ENCODE measurements around the gene TVP23A. TPM values are rescaled to one million over a fixed set of nuclear protein-coding genes. Genes with fewer than 3 reads are reported as not detected.
"Not testable (repeated sequence)": the region's sequence is repeated elsewhere in the genome, so short reads cannot be mapped to it uniquely, and the experiment has no call there.

The TVP23A gene
- polyA plus RNA-seq, 1 donor, result 3.5 TPM

GRCh38 chr16:10806698-10807097 lies 11.9 kb downstream of the TVP23A start:
- no peaks in the 10 kb centered on the region for H3K27me3 ChIP-seq (ENCODE audit: control insufficient read depth, insufficient read depth, low read length)
- no peaks in the 10 kb centered on the region for H3K4me1 ChIP-seq (ENCODE audit: control insufficient read depth, insufficient read depth, low read length)
- no peak overlapping the region for H3K4me3 ChIP-seq (ENCODE audit: low read length)
- no peaks in the 10 kb centered on the region for H3K9me3 ChIP-seq (ENCODE audit: control insufficient read depth, low read depth, low read length)
- H3K36me3 ChIP-seq (ENCODE audit: control insufficient read depth, insufficient read depth, low read length), result no peaks in the 10 kb centered on the region
- WGBS (ENCODE audit: insufficient coverage, low lambda C conversion rate), result 100% methylated on average over 3 of the region's 6 CpGs
- H3K27ac ChIP-seq (ENCODE audit: low read length), result no peak overlapping the region
- no peak for DNase-seq

- H3K36me3 ChIP-seq (ENCODE audit: control insufficient read depth, insufficient read depth, low read length), result no peaks in the 10 kb centered on the region
- H3K4me1 ChIP-seq (ENCODE audit: control insufficient read depth, insufficient read depth, low read length), result no peaks in the 10 kb centered on the region
- H3K27me3 ChIP-seq (ENCODE audit: control insufficient read depth, insufficient read depth, low read length), result no peaks in the 10 kb centered on the region
- no peak overlapping the region for H3K27ac ChIP-seq (ENCODE audit: low read length)
- WGBS (ENCODE audit: insufficient coverage, low lambda C conversion rate), result 80% methylated on average over 2 of the region's 9 CpGs
- H3K4me3 ChIP-seq (ENCODE audit: low read length), result no peak overlapping the region
- H3K9me3 ChIP-seq (ENCODE audit: control insufficient read depth, low read depth, low read length), result no peaks in the 10 kb centered on the region
- DNase-seq, result no peak
These were observed 13.3 kb downstream of the TVP23A start for GRCh38 chr16:10805334-10805733.

DNA sequence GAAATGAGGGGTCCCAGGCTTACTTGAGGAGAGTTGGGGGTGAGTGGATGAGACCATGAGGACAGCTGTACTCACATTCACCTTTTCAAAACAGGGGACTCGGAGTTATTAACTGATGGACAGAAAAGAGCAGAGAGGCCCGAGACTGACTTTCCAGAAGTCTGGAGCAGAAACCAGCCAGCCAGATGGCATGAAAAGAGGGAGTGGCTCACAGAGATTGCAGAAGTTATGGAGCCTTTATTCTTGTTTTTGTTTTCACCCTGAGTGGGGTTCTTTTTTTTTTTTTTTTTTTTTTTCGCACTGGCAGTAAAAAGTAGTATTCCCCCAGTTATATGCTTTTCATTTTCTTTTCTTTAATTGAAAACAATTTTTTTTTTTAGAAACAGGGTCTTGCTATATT lies 18.9 kb downstream of the TVP23A start:
- no peaks in the 10 kb centered on the region for H3K36me3 ChIP-seq (ENCODE audit: control insufficient read depth, insufficient read depth, low read length)
- no peak overlapping the region for H3K27ac ChIP-seq (ENCODE audit: low read length)
- H3K4me3 ChIP-seq (ENCODE audit: low read length), result no peak overlapping the region
- no CpG with 5 or more reads among the region's 3 CpGs for WGBS (ENCODE audit: insufficient coverage, low lambda C conversion rate)
- H3K4me1 ChIP-seq (ENCODE audit: control insufficient read depth, insufficient read depth, low read length), result no peaks in the 10 kb centered on the region
- no peaks in the 10 kb centered on the region for H3K27me3 ChIP-seq (ENCODE audit: control insufficient read depth, insufficient read depth, low read length)
- no peaks in the 10 kb centered on the region for H3K9me3 ChIP-seq (ENCODE audit: control insufficient read depth, low read depth, low read length)
- DNase-seq, result no peak

DNA sequence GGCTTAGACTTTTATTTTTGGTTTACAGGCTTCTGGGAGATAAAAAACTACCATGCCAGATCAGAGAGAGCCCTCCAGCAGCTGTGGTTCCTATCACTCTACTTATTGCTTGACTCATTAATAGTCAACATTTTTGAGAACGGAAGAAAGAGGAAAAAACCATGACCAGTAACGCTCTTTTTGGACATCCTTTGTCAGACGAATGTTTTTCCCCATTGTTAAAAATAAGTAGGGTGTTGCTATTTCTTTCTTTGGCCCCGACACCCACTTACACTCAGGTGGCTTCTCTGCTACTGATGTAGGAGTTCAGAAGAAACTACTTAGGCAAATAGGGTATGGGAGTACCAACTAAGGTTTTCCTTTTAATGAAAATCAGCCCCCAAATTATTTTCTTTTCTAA lies 27.5 kb downstream of the TVP23A start:
- no peak for DNase-seq
- Histone ChIP-seq H3K9me3 (ENCODE audit: control insufficient read depth, low read depth, low read length) (no peaks in the 10 kb centered on the region), H3K4me3 (ENCODE audit: low read length) (no peak overlapping the region), H3K36me3 (ENCODE audit: control insufficient read depth, insufficient read depth, low read length) (no peaks in the 10 kb centered on the region), H3K4me1 (ENCODE audit: control insufficient read depth, insufficient read depth, low read length) (no peaks in the 10 kb centered on the region), H3K27me3 (ENCODE audit: control insufficient read depth, insufficient read depth, low read length) (no peaks in the 10 kb centered on the region), H3K27ac (ENCODE audit: low read length) (no peak overlapping the region)
- no CpG with 5 or more reads among the region's 4 CpGs for WGBS (ENCODE audit: insufficient coverage, low lambda C conversion rate)

GRCh38 chr16:10788630-10789029 lies 30.0 kb downstream of the TVP23A start:
- DNase-seq; H3K9me3 ChIP-seq (ENCODE audit: control insufficient read depth, low read depth, low read length): not testable (repeated sequence)
- no CpG with 5 or more reads among the region's 4 CpGs for WGBS (ENCODE audit: insufficient coverage, low lambda C conversion rate)

GRCh38 chr16:10787304-10787703 lies 31.3 kb downstream of the TVP23A start:
- no peaks in the 10 kb centered on the region for H3K4me1 ChIP-seq (ENCODE audit: control insufficient read depth, insufficient read depth, low read length)
- H3K27me3 ChIP-seq (ENCODE audit: control insufficient read depth, insufficient read depth, low read length), result no peaks in the 10 kb centered on the region
- WGBS (ENCODE audit: insufficient coverage, low lambda C conversion rate), result no CpG with 5 or more reads among the region's 5 CpGs
- H3K27ac ChIP-seq (ENCODE audit: low read length), result no peak overlapping the region
- no peaks in the 10 kb centered on the region for H3K36me3 ChIP-seq (ENCODE audit: control insufficient read depth, insufficient read depth, low read length)
- H3K4me3 ChIP-seq (ENCODE audit: low read length), result no peak overlapping the region
- DNase-seq, result no peak
- H3K9me3 ChIP-seq (ENCODE audit: control insufficient read depth, low read depth, low read length), result no peaks in the 10 kb centered on the region

More at GRCh38 chr16:10788630-10789029, 30.0 kb downstream of the TVP23A start:
- not testable (repeated sequence) for H3K27me3 ChIP-seq (ENCODE audit: control insufficient read depth, insufficient read depth, low read length); H3K27ac ChIP-seq (ENCODE audit: low read length); H3K4me3 ChIP-seq (ENCODE audit: low read length); H3K4me1 ChIP-seq (ENCODE audit: control insufficient read depth, insufficient read depth, low read length); H3K36me3 ChIP-seq (ENCODE audit: control insufficient read depth, insufficient read depth, low read length)

GRCh38 chr16:10782628-10783027 lies 36.0 kb downstream of the TVP23A start:
- Histone ChIP-seq H3K4me1 (ENCODE audit: control insufficient read depth, insufficient read depth, low read length) (no peaks in the 10 kb centered on the region), H3K4me3 (ENCODE audit: low read length) (no peak overlapping the region), H3K27me3 (ENCODE audit: control insufficient read depth, insufficient read depth, low read length) (no peaks in the 10 kb centered on the region), H3K36me3 (ENCODE audit: control insufficient read depth, insufficient read depth, low read length) (no peaks in the 10 kb centered on the region), H3K27ac (ENCODE audit: low read length) (no peak overlapping the region), H3K9me3 (ENCODE audit: control insufficient read depth, low read depth, low read length) (no peaks in the 10 kb centered on the region)
- WGBS (ENCODE audit: insufficient coverage, low lambda C conversion rate), result no CpG with 5 or more reads among the region's 2 CpGs
- DNase-seq, result no peak

DNA sequence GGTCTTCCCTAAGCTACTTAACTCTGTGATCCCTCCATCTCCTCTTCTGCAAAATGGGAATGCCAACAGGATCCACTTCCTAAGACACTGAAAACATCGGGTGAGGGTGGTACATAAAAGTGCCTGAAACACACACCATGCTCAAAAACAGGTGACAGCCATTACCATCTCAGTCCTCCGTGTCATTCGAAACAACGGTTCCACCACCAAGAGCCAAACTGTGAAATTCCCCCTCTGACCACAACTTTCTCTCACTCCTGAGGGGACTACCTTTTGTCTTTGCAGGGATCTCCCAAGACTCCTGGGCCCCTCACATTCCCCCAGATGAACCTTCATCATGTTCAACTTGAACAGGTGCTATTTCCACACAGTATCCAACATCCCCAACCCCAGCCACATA lies 38.0 kb downstream of the TVP23A start:
- no peak overlapping the region for H3K27ac ChIP-seq (ENCODE audit: low read length)
- WGBS (ENCODE audit: insufficient coverage, low lambda C conversion rate), result no CpG with 5 or more reads among the region's 4 CpGs

GRCh38 chr16:10779908-10780307 lies 38.7 kb downstream of the TVP23A start:
- WGBS (ENCODE audit: insufficient coverage, low lambda C conversion rate), result no CpG with 5 or more reads among the region's 6 CpGs

More for the DNA sequence above, 38.0 kb downstream of the TVP23A start:
- no peaks in the 10 kb centered on the region for H3K9me3 ChIP-seq (ENCODE audit: control insufficient read depth, low read depth, low read length)
- no peaks in the 10 kb centered on the region for H3K4me1 ChIP-seq (ENCODE audit: control insufficient read depth, insufficient read depth, low read length)
- no peak for DNase-seq
- no peaks in the 10 kb centered on the region for H3K36me3 ChIP-seq (ENCODE audit: control insufficient read depth, insufficient read depth, low read length)
- no peaks in the 10 kb centered on the region for H3K27me3 ChIP-seq (ENCODE audit: control insufficient read depth, insufficient read depth, low read length)
- no peak overlapping the region for H3K4me3 ChIP-seq (ENCODE audit: low read length)

DNA sequence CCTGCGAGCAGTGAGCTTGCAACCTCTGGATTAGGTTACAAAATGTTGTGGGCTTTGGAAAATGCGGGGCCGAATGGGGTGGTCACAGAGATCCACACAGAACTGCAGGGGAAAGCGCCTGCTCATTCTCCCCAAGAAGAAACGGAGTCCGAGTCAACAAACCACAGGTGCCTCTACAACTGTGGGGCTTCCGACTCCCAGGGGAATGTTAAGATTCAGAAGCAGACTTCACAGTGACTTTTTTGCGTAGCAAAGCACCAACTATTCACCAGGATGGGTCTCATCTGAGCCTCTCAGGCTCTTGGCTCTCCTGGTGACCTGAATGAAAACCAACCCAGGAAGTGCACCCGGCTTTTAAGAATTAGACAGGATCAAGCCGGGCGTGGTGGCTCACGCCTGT lies 41.2 kb downstream of the TVP23A start:
- WGBS (ENCODE audit: insufficient coverage, low lambda C conversion rate), result 83% methylated on average over 2 of the region's 12 CpGs
- Histone ChIP-seq H3K27ac (ENCODE audit: low read length) (no peak overlapping the region), H3K36me3 (ENCODE audit: control insufficient read depth, insufficient read depth, low read length) (no peaks in the 10 kb centered on the region), H3K4me1 (ENCODE audit: control insufficient read depth, insufficient read depth, low read length) (no peaks in the 10 kb centered on the region), H3K27me3 (ENCODE audit: control insufficient read depth, insufficient read depth, low read length) (no peaks in the 10 kb centered on the region), H3K9me3 (ENCODE audit: control insufficient read depth, low read depth, low read length) (no peaks in the 10 kb centered on the region), H3K4me3 (ENCODE audit: low read length) (no peak overlapping the region)
- DNase-seq, result no peak

More at GRCh38 chr16:10779908-10780307, 38.7 kb downstream of the TVP23A start:
- not testable (repeated sequence) for H3K36me3 ChIP-seq (ENCODE audit: control insufficient read depth, insufficient read depth, low read length); H3K9me3 ChIP-seq (ENCODE audit: control insufficient read depth, low read depth, low read length); H3K27ac ChIP-seq (ENCODE audit: low read length); H3K4me1 ChIP-seq (ENCODE audit: control insufficient read depth, insufficient read depth, low read length); H3K4me3 ChIP-seq (ENCODE audit: low read length); H3K27me3 ChIP-seq (ENCODE audit: control insufficient read depth, insufficient read depth, low read length); DNase-seq

DNA sequence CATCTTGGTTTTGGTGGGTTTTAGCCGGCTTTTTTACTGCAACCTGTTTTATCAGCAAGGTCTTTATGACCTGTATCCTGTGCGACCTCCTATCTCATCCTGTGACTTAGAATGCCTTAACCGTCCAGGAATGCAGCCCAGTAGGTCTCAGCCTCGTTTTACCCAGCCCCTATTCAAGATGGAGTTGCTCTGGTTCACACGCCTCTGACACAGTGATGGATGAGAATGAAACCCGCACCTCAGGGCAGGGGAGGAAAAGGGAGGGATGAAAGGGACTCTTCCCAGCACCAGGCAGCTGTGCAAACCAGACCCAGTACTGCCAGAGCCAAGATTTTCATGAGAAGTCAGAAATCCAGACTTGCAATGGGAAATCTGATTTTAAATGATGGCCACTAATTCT lies 41.7 kb downstream of the TVP23A start:
- not testable (repeated sequence) for H3K4me3 ChIP-seq (ENCODE audit: low read length); H3K27ac ChIP-seq (ENCODE audit: low read length); H3K4me1 ChIP-seq (ENCODE audit: control insufficient read depth, insufficient read depth, low read length); H3K9me3 ChIP-seq (ENCODE audit: control insufficient read depth, low read depth, low read length); DNase-seq; H3K27me3 ChIP-seq (ENCODE audit: control insufficient read depth, insufficient read depth, low read length); H3K36me3 ChIP-seq (ENCODE audit: control insufficient read depth, insufficient read depth, low read length)
- WGBS (ENCODE audit: insufficient coverage, low lambda C conversion rate), result 17% methylated on average over 1 of the region's 6 CpGs
